MG63 (cell line): Measurements from ENCODE around the gene C16orf87. TPM values are rescaled to one million over a fixed set of nuclear protein-coding genes. Genes with fewer than 3 reads are reported as not detected.
A peak's percentile ranks its signal among the peaks of the same experiment; 100 is the strongest.

Experiments used
- DNase-seq: peaks from one replicate; pipeline ENCODE4 v3.0.0-alpha.2; 2020
- H3K27me3 ChIP-seq: fragments of 250-450 bp; sonication (Bioruptor Pico); 2 replicates; pipeline ENCODE4 v1.5.1; 2020; ENCODE audit warnings: mild to moderate bottlenecking, moderate library complexity
- H3K36me3 ChIP-seq: fragments of 250-450 bp; sonication (Bioruptor Pico); 2 replicates; pipeline ENCODE4 v1.5.1; 2020; ENCODE audit warnings: mild to moderate bottlenecking, moderate library complexity
- H3K4me3 ChIP-seq: fragments of 250-450 bp; sonication (Bioruptor Pico); 2 replicates; pipeline ENCODE4 v1.5.1; 2020; ENCODE audit warnings: mild to moderate bottlenecking, moderate library complexity
- H3K9me3 ChIP-seq: fragments of 250-450 bp; sonication (Bioruptor Pico); 2 replicates; pipeline ENCODE4 v1.5.1; 2020; ENCODE audit warnings: mild to moderate bottlenecking, moderate library complexity
- total RNA-seq: library from RNA; depleted of rRNA; stranded (reverse); fragments of >200 nt; shearing (Covaris generic); gene quantifications from 2 replicates; pipeline ENCODE4 v1.2.3, GENCODE V29; 2014; ENCODE audit warnings: low replicate concordance

The C16orf87 gene
- total RNA-seq, 1 experiment from 2014 or later, result 13.6 TPM

DNA sequence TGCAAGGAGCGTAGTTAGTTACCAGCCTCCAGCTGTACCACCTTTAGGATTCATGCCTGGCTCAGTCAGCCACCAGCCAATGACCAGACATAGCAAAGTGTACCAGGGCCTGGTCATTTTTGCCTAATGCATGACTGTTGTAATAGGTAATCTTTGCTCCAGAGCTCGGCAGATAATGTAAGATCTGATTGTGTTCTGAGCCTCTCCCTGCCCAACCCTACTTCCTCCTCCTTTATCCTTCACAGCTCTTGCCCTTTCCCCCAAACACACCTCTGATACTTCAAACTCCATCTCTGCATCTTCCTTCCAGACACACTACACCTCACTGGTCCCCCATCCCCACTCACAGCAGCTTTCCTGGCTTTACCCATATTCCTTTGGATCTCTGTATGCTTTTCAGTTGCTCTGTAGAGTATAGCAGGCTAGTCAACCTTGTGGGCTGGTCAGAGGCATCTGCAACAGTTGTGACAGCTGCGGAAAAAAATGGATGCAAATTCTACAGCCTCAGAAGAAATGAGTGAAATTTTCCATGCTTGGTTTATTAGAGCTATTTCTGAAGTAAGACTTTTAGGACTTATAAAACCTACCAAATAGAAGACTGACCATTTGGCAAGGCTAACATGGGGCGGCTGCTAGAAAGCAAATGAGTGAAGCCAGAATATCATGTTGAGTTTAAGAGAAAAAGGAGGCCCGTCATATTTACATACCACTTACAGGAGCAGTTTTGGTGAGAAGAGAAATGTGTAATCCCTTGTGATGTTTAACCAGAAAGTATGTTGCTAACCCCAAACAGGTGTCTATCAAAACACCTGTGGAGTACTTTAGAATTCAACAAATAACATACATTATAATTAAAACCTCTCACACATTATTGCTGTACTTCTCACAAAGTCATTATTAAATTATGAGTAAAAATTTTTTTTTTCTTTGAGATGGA, 19.9 kb upstream of the C16orf87 start:
- no peak overlapping the region for H3K4me3 ChIP-seq
- H3K27me3 ChIP-seq, result no peaks in the 10 kb centered on the region
- H3K9me3 ChIP-seq, result no peaks in the 10 kb centered on the region
- no peak for DNase-seq
- no peaks in the 10 kb centered on the region for H3K36me3 ChIP-seq

DNA sequence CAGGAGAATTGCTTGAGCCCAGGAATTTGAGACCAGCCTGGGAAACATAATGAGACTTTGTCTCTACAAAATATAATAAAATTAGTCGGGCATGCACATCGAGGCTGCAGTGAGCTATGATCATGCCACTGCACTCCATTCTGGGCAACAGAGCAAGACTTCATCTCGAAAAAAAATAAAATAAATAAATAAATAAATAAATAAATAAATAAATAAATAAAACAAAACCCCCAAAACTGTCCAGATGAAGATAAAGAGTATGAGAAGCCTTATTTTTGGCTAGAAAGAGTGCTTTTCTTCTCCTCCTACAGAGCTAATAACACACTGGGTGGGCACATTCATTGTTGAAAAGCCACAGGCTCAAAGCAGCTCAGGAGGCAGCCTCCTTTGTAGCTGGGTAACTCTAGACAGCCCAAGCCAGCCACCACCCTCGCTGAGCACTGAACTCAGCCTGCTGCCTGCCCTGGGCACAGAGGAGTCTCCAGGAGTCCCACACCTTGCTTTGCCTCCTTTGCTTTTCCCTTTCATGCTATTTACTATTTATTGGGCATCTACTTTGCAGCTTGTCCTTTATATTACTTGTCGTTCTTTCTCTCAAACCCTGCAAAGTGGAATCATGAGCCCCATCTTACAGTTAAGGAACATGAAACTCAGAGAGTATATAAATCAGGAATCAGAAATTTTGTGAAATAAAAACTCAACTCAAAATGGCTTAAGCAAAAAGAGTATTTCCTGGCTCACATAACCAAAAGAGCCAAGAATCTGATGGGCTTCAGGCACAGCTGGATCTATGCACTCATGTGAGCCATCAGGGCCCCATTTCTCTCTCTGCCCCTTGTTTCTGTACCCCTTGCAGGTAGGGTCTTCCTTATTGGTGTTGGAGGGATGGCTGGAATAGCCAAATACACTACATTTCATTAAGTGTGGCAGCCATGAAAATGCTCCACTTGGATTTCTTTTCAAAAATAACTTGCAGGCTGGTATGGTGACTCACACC, 18.1 kb upstream of the C16orf87 start:
- Histone ChIP-seq H3K4me3 (no peak overlapping the region), H3K27me3 (no peaks in the 10 kb centered on the region), H3K36me3 (no peaks in the 10 kb centered on the region), H3K9me3 (no peaks in the 10 kb centered on the region)
- DNase-seq, result no peak

DNA sequence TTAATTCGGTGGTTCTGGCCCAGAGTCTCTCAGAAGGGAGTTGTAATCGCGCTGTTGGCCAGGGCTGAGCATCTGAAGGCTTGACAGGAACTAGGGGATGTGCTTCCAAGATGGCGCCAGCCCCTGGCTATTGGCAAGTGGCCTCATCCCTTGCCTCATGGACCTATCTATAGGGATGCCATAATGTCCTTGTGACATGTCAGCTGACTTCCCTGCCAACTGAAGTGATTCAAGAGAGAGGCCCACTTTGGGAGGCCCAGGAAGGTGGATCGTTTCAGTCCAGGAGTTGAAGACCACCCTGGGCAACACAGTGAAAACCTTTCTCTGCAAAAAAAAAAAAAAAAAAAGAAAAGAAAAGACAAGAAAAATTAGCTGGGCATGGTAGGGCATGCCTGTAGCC, 15.0 kb upstream of the C16orf87 start:
- Histone ChIP-seq H3K36me3 (no peaks in the 10 kb centered on the region), H3K27me3 (no peaks in the 10 kb centered on the region), H3K9me3 (peaks cover 2% of the 10 kb centered on the region; the same call in 1 of the 2 replicates), H3K4me3 (no peak overlapping the region)
- no peak for DNase-seq

DNA sequence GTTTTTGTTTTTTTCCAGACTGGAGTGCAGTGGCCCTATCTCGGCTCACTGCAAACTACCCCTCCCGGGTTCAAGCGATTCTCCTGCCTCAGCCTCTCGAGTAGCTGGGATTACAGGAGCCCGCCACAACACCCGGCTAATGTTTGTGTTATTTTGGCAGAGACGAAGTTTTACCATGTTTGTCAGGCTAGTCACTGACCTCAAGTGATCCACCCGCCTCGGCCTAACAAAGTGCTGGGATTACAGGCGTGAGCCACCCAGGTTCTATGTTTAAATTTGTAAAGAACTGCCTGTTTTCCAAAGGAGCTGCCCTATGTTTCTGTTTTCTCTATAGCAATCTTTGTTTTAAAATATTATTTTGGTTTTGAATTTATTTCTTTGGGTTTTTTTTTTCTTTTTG, 13.8 kb upstream of the C16orf87 start:
- H3K36me3 ChIP-seq, result no peaks in the 10 kb centered on the region
- no peaks in the 10 kb centered on the region for H3K27me3 ChIP-seq
- DNase-seq, result peak; percentile 26
- H3K9me3 ChIP-seq, result peaks cover 2% of the 10 kb centered on the region; the same call in 1 of the 2 replicates
- H3K4me3 ChIP-seq, result no peak overlapping the region

- no peaks in the 10 kb centered on the region for H3K36me3 ChIP-seq
- H3K4me3 ChIP-seq, result no peak overlapping the region
- H3K9me3 ChIP-seq, result peaks cover 2% of the 10 kb centered on the region; the same call in 1 of the 2 replicates
- H3K27me3 ChIP-seq, result no peaks in the 10 kb centered on the region
- DNase-seq, result no peak
Observed at GRCh38 chr16:46843898-46844642, 13.1 kb upstream of the C16orf87 start.

GRCh38 chr16:46842192-46842895, 11.4 kb upstream of the C16orf87 start:
- no peak overlapping the region for H3K4me3 ChIP-seq
- H3K36me3 ChIP-seq, result no peaks in the 10 kb centered on the region
- peaks cover 2% of the 10 kb centered on the region; the same call in 1 of the 2 replicates for H3K9me3 ChIP-seq
- H3K27me3 ChIP-seq, result peaks cover 2% of the 10 kb centered on the region; the same call in 1 of the 2 replicates
- DNase-seq, result no peak

DNA sequence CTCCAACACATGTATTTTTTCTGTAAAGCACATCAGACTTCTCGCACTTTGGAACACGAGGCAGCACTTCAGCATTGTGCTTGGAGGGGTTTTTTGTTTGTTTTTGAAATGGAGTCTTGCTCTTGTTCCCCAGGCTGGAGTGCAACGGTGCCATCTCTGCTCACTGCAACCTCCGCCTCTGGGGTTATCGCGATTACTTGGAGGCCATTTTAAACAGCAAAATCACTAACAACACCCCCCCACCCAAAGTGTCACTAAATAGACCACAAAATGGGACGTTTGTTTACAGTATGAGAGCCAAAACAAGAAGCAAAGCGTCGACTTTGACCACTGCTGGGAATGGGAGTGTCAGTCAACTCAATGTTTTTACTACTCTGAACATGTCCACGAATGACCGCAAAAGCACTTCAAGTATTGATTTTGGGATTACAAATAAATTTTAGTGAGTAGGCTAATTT, 9.0 kb upstream of the C16orf87 start:
- Histone ChIP-seq H3K9me3 (peaks cover 2% of the 10 kb centered on the region; the same call in 1 of the 2 replicates), H3K36me3 (no peaks in the 10 kb centered on the region)
- DNase-seq, result no peak

GRCh38 chr16:46836534-46837530, 5.9 kb upstream of the C16orf87 start:
- no peak for DNase-seq
- Histone ChIP-seq H3K36me3 (no peaks in the 10 kb centered on the region), H3K9me3 (no peaks in the 10 kb centered on the region), H3K4me3 (no peak overlapping the region), H3K27me3 (peaks cover 6% of the 10 kb centered on the region)

More for the DNA sequence above, 9.0 kb upstream of the C16orf87 start:
- no peak overlapping the region for H3K4me3 ChIP-seq
- H3K27me3 ChIP-seq, result peaks cover 2% of the 10 kb centered on the region; the same call in 1 of the 2 replicates

DNA sequence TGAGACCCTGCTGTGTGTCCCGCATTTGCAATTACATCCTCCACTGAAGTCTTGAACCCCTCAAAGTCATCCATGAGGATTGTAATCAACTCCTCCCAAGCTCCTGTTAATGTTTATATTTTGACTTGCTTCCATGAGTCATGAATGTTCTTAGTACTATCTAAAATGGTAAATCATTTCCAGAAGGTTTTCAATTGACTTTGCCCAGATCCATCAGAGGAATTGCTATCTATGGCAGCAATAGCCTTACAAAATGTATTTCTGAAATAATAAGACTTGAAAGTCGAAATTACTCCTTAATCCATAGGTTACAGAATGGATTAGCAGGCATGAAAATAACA, 2.5 kb upstream of the C16orf87 start:
- no peaks in the 10 kb centered on the region for H3K9me3 ChIP-seq
- H3K36me3 ChIP-seq, result peaks cover 3% of the 10 kb centered on the region; the same call in 1 of the 2 replicates
- H3K4me3 ChIP-seq, result no peak overlapping the region
- DNase-seq, result no peak
- peaks cover 3% of the 10 kb centered on the region; the same call in 1 of the 2 replicates for H3K27me3 ChIP-seq

DNA sequence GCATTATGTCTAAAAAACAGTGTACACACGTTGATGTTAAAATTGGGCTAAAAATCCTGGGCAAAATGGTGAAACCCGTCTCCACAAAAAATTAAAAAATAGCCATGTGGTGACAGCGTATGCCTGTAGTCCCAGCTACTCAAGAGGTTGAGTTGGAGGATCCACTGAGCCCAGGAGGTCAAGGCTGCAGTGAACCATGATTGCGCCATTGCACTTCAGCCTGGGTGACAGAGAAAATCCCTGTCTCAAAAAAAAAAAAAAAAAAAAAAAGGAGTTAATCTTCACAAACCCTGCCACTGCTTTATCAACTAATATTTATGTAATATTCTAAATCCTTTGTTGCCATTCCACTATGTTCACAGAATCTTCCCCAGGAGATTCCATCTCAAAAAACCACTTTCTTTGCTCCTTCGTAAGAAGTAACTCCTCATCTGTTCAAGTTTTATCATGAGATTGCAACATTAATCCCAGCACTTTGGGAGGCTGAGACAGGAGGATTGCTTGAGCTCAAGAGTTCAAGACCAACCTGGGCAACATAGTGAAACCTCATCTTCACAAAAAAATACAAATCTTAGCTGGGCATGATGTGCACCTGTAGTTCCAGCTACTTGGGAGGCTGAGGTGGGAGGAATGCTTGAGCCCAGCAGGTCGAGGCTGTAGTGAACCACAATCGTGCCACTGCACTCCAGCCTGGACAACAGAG, 1.9 kb upstream of the C16orf87 start:
- no peak for DNase-seq

DNA sequence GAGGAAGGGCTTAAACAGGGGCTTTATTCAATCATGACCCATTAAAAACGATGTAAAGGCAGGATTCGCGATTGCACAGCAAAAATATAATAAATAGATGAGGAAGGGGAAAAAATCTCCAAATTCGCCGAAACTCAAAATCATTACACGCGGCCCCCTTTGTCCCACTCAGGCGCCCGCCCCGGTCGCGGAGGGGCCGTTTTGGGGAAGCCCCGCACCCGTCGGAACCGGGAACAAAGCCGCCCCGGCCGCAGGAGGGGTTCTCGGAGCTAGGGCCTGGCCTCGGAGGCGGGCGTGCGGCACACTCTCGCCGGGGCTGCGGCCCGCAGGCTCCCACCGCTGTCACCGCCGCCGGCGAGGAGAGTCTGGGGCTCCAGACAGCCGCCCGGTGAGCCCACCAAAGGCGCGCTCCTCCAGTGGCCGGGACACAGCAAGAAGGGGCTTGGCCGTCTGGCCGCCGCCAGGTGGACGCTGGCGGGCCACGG, 521 bp downstream of the C16orf87 start:
- Histone ChIP-seq H3K9me3 (no peaks in the 10 kb centered on the region), H3K36me3 (peaks cover 3% of the 10 kb centered on the region; the same call in 1 of the 2 replicates), H3K27me3 (peaks cover 3% of the 10 kb centered on the region; the same call in 1 of the 2 replicates), H3K4me3 (peak overlapping the region; percentile 79)
- DNase-seq, result peak; percentile 57

More for the DNA sequence above, 1.9 kb upstream of the C16orf87 start:
- H3K36me3 ChIP-seq, result peaks cover 3% of the 10 kb centered on the region; the same call in 1 of the 2 replicates
- peaks cover 3% of the 10 kb centered on the region; the same call in 1 of the 2 replicates for H3K27me3 ChIP-seq
- no peak overlapping the region for H3K4me3 ChIP-seq
- no peaks in the 10 kb centered on the region for H3K9me3 ChIP-seq

GRCh38 chr16:46828943-46829342, 2.0 kb downstream of the C16orf87 start:
- Histone ChIP-seq H3K4me3 (peak overlapping the region; percentile 79), H3K9me3 (no peaks in the 10 kb centered on the region), H3K36me3 (peaks cover 6% of the 10 kb centered on the region; the same call in 1 of the 2 replicates), H3K27me3 (peaks cover 3% of the 10 kb centered on the region; the same call in 1 of the 2 replicates)
- DNase-seq, result no peak

GRCh38 chr16:46828292-46828691, 2.7 kb downstream of the C16orf87 start:
- Histone ChIP-seq H3K27me3 (peaks cover 3% of the 10 kb centered on the region; the same call in 1 of the 2 replicates), H3K36me3 (peaks cover 6% of the 10 kb centered on the region; the same call in 1 of the 2 replicates), H3K9me3 (no peaks in the 10 kb centered on the region), H3K4me3 (no peak overlapping the region)
- DNase-seq, result no peak

- Histone ChIP-seq H3K4me3 (no peak overlapping the region), H3K9me3 (no peaks in the 10 kb centered on the region), H3K36me3 (peaks cover 6% of the 10 kb centered on the region; the same call in 1 of the 2 replicates), H3K27me3 (no peaks in the 10 kb centered on the region)
- no peak for DNase-seq
Observed at GRCh38 chr16:46826631-46827030, 4.3 kb downstream of the C16orf87 start.
